ENCODE data around the gene RPLP1.

Gene RPLP1

GRCh38 chr15:69499521-69500211 lies 47.0 kb downstream of the RPLP1 start:
- DNase-seq, result no peak

DNA sequence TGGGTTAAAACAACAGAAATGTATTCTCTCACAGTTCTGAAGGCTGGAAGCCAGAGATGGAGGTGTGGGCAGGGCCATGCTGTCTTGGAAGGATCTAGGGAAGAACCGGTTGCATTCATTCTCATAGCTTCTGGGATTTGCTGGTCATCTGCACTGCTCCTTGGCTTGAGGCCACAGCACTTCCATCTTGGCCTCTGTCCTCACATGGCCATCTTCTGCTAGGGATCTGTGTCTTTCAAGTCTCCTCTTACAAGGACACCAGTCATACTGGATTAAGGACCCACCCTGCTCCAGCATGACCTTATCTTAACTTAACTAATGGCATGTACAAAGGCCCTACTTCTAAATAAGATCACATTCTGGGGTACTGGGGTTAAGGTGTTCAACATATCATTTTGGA lies 47.7 kb downstream of the RPLP1 start:
- DNase-seq, result no peak

DNA sequence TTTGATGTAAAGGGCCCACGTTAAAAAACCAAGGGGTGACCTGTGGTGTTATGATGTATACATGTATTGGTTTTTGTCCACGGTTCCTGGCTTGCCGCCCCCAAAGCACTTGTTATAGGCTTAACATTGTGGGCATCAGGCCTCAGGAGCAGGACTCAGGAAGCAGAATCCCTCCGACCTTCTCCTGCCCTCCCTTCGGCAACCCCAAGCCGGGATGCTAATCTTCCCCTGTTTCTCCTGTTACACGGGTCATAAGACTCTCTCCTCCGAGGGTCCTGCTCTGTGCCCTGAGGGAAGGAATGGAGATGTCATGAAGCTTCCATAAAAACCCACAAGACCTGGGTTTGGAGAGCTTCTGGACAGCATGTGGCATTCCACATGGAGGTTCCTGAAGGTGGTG lies 48.8 kb downstream of the RPLP1 start:
- DNase-seq, result no peak

GRCh38 chr15:69502470-69503045 lies 49.9 kb downstream of the RPLP1 start:
- no peak for DNase-seq

DNA sequence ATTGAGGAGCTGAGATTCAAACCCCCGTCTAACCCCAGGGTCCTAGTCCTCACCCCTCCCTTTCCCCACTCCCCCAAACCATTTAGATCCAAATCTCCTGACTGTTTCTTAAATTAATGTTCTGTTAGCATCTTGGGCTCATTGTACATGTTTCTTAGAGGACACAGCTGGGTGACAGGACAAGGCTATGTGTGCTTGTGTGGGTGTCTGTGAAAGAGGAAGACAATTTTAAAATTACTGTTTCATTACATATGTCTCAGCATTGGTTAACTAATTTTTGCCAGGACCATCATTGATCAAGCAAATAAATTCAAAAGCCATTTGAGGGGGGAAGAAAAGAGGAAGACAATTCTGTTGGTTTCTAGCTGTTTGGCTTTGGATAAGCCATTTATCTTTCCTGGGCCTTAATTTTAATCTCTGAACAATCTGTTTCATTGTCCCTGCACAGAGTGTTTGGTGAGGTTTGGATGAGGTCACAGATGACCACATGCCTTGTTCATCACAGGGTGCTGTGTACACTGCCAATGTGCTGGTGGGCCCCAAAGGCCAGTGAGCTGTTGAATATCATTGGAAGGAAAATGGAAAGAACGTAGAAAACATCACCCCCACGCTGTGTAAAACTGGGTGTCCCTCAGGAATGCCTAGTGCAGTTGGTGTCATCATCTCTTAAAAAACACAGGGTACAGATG lies 51.9 kb downstream of the RPLP1 start:
- DNase-seq, result no peak
